ENCODE data around the gene ALDH1L2. TPM values are rescaled to one million over a fixed set of nuclear protein-coding genes. Genes with fewer than 3 reads are reported as not detected.

ALDH1L2 gene
- 1 to 10 TPM; 2.3 to 7.8 (median 6.7) TPM for total RNA-seq

DNA sequence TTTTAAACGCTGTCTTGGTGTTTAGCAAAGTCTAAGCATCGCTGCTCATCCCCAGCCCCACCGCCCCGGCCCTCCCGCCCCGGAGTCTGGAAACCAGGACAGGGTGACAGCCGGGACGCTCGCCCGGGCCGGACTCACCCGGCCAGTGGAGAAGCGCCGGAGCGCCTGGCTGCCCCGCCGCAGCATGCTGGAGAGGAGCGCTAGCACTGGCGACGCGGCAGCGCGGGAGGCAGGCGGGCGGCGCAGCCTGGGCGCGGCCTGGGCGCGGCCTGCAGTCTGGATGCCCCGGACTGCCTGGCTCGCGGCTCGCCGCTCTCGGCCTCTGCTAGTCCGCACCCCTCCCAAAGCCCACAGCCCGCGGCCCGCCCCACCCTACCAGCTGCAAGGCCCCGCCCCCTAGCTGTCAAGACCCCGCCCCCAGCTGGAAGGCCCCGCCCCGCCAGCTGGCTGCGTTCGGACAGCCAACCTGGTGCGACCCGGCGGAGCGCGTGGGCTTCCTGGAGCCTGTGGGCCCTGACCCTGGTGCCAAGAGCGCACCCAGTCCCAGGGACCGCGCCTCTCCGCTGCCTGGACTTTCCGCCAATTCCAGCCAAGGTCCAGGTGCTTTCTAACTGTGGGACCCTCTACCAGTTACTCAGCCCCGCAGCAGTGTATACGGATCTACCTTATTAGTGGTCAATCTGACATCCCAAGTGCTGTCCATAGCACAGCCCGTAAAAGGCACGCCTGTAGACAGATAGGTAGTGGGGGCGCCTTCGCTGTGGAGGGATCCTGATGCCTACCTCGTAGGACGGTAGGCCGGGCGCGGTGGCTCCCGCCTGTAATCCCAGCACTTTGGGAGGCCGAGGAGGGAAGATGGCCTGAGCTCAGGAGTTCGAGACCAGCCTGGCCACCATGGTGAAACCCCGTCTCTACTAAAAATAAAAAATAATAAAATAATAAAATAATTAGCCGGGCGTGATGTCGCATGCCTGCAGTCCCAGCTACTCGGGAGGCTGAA lies at the start of gene ALDH1L2:
Gene ALDH1L2 (minus strand): TSS at position 208 of the 1,000 bp plus-strand sequence. CDS start 22 bp downstream, at position 186.
- H3K9me3 ChIP-seq: no peaks in the 10 kb centered on the region
- peak within 1 kb of the TSS; percentile 57 to 76 (median 60) for H3K4me3 ChIP-seq
- intact Hi-C loops (cut with DNase I; ENCODE audit: low total_unique reads): loop anchor here (5.0 kb wide), 1 partner anchor 233 kb away; no protein-coding TSS in a partner anchor
- TF ChIP-seq POLR2AphosphoS5 (IDR thresholded peaks at IDR 0.05): no peak
- TF ChIP-seq POLR2A (IDR thresholded peaks at IDR 0.05): no peak
- TF ChIP-seq, protein P1, sequence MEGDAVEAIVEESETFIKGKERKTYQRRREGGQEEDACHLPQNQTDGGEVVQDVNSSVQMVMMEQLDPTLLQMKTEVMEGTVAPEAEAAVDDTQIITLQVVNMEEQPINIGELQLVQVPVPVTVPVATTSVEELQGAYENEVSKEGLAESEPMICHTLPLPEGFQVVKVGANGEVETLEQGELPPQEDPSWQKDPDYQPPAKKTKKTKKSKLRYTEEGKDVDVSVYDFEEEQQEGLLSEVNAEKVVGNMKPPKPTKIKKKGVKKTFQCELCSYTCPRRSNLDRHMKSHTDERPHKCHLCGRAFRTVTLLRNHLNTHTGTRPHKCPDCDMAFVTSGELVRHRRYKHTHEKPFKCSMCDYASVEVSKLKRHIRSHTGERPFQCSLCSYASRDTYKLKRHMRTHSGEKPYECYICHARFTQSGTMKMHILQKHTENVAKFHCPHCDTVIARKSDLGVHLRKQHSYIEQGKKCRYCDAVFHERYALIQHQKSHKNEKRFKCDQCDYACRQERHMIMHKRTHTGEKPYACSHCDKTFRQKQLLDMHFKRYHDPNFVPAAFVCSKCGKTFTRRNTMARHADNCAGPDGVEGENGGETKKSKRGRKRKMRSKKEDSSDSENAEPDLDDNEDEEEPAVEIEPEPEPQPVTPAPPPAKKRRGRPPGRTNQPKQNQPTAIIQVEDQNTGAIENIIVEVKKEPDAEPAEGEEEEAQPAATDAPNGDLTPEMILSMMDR (IDR thresholded peaks at IDR 0.05): no peak
- peak within 1 kb of the TSS in 1 of 2 donors; percentile 36 for H3K27ac ChIP-seq
- H3K36me3 ChIP-seq: no peaks in the 10 kb centered on the region
- peak; percentile 62 to 73 for DNase-seq (ENCODE audit: low spot score in 2 of 2)
- no peaks in the 10 kb centered on the region for H3K4me1 ChIP-seq
- H3K27me3 ChIP-seq: no peaks in the 10 kb centered on the region

DNA sequence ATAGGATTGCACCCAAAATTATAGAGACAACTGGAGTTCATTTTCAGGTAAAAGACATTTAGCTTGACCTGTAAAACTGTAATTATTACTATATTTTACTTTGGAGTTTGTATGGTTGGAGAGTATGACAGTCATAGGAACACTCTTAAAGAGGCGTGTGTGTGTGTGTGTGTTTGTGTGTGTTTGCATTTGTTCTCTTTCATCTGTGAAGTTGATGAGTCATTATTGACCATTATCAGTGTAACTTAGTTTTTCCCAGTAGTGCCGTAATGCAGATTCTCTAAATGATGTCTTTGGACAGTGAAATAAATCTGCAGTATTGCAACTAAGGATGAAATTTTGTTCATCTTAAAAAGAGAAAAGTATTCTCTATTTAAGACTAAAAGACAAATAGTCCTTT lies 36.3 kb upstream of the ALDH1L2 start:
- intact Hi-C loops (cut with DNase I; ENCODE audit: low total_unique reads): no loop called here
- DNase-seq (ENCODE audit: low spot score in 2 of 2): no peak
- H3K27me3 ChIP-seq: no peaks in the 10 kb centered on the region
- TF ChIP-seq, protein P1 (IDR thresholded peaks at IDR 0.05): no peak
- no peak for TF ChIP-seq POLR2A (IDR thresholded peaks at IDR 0.05)
- H3K9me3 ChIP-seq: no peaks in the 10 kb centered on the region
- H3K36me3 ChIP-seq: peaks cover 12% of the 10 kb centered on the region
- no peaks in the 10 kb centered on the region for H3K4me1 ChIP-seq
- H3K27ac ChIP-seq: no peak overlapping the region
- no peak overlapping the region for H3K4me3 ChIP-seq

DNA sequence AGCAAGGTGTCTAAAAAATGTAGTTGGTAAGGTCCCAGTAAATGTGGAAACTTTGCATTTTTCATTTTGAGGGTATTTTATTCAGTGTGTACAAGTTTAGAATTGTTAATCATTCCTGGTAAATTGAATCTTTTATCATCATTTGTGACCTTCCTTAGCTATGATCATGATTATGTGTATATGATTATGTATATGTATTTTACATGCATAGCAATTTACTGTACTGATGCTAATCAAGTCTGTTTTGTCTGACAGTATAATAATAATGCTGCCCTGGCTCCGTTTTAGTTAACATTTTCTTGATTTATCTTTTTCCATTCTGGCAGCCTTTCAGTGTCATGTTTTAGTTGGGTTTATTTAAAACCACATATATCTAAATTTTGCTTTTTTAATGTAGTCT lies 32.7 kb upstream of the ALDH1L2 start:
- Histone ChIP-seq H3K4me3 (no peak overlapping the region), H3K27me3 (no peaks in the 10 kb centered on the region), H3K27ac (no peak overlapping the region), H3K9me3 (no peaks in the 10 kb centered on the region), H3K36me3 (peaks cover 6% of the 10 kb centered on the region), H3K4me1 (no peaks in the 10 kb centered on the region)
- TF ChIP-seq, protein P1 (IDR thresholded peaks at IDR 0.05): no peak
- intact Hi-C loops (cut with DNase I; ENCODE audit: low total_unique reads): no loop called here
- no peak for DNase-seq (ENCODE audit: low spot score in 2 of 2)

DNA sequence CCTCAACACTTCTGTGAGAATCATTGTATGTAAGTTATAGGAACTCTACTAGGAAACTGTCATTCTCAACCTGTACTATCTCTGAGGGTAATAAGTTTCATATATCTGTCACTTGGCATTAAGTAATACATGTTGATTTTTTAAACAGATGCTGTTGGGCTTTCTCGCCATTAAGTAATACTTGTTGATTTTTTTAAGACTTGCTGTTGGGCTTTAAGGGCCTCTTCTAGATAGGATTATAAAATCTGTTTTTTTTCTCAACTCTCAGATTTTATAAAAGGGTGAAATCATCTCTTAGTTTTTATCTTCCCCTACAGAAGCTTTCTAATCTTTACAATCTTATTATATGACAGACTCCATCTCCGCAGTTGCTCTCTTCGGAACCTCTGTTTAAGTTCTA lies 28.8 kb upstream of the ALDH1L2 start:
- H3K27me3 ChIP-seq: no peaks in the 10 kb centered on the region
- intact Hi-C loops (cut with DNase I; ENCODE audit: low total_unique reads): no loop called here
- H3K36me3 ChIP-seq: peaks cover 4% of the 10 kb centered on the region
- no peak for DNase-seq (ENCODE audit: low spot score in 2 of 2)
- peaks cover 0 to 9% of the 10 kb centered on the region in 2 donors for H3K4me1 ChIP-seq
- H3K4me3 ChIP-seq: no peak overlapping the region
- H3K9me3 ChIP-seq: no peaks in the 10 kb centered on the region
- no peak overlapping the region for H3K27ac ChIP-seq
- TF ChIP-seq POLR2A (IDR thresholded peaks at IDR 0.05) (no peak), POLR2AphosphoS5 (IDR thresholded peaks at IDR 0.05) (no peak)
- TF ChIP-seq, protein P1 (IDR thresholded peaks at IDR 0.05): no peak

DNA sequence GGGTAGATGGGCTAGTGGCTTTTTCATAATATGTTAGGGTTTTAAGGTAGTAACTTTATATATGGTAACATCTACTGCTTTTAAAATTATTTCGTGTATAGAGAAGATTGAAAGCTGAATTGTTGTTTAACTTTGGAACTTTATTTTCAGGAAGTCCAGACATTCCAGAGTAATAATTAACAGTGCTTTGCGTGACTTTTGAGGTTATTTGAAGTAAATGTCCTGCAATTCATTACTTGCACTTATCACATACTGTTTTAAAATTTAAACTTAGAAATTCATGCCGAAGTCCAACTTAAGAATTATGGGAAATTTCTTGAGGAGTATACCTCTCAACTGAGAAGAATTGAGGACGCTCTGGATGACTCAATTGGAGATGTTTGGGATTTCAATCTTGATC lies 26.6 kb upstream of the ALDH1L2 start:
- Histone ChIP-seq H3K9me3 (no peaks in the 10 kb centered on the region), H3K4me1 (peaks cover 0 to 9% of the 10 kb centered on the region in 2 donors), H3K36me3 (peaks cover 4% of the 10 kb centered on the region), H3K4me3 (no peak overlapping the region), H3K27me3 (no peaks in the 10 kb centered on the region), H3K27ac (no peak overlapping the region)
- TF ChIP-seq, protein P1 (IDR thresholded peaks at IDR 0.05): no peak
- no peak for TF ChIP-seq POLR2AphosphoS5 (IDR thresholded peaks at IDR 0.05)
- no peak for TF ChIP-seq POLR2A (IDR thresholded peaks at IDR 0.05)
- intact Hi-C loops (cut with DNase I; ENCODE audit: low total_unique reads): no loop called here
- no peak for DNase-seq (ENCODE audit: low spot score in 2 of 2)
